ENCODE measurements around the gene BOLA1.
"Not testable (repeated sequence)": the region's sequence is repeated elsewhere in the genome, so short reads cannot be mapped to it uniquely, and the experiment has no call there.

Gene BOLA1

GRCh38 chr1:149899460-149900284 lies at the start of gene BOLA1:
Gene BOLA1, plus strand, starts transcription at chr1:149899568. Its CDS starts 492 bp downstream, at chr1:149900060.
- DNase-seq (ENCODE audit: low read depth), result peak; percentile 94

- DNase-seq (ENCODE audit: low read depth), result peak; percentile 24
These were observed 49.4 kb upstream of the BOLA1 start for GRCh38 chr1:149849947-149850360.

- DNase-seq (ENCODE audit: low read depth), result not testable (repeated sequence)
These were observed 48.5 kb upstream of the BOLA1 start for GRCh38 chr1:149850732-149851345.

GRCh38 chr1:149851585-149852213 lies 47.7 kb upstream of the BOLA1 start:
- not testable (repeated sequence) for DNase-seq (ENCODE audit: low read depth)

GRCh38 chr1:149852263-149852662 lies 47.1 kb upstream of the BOLA1 start:
- DNase-seq (ENCODE audit: low read depth), result not testable (repeated sequence)

- DNase-seq (ENCODE audit: low read depth), result not testable (repeated sequence)
These were observed 39.1 kb upstream of the BOLA1 start for GRCh38 chr1:149860271-149860670.

GRCh38 chr1:149860684-149861496 lies 38.5 kb upstream of the BOLA1 start:
- not testable (repeated sequence) for DNase-seq (ENCODE audit: low read depth)

- not testable (repeated sequence) for DNase-seq (ENCODE audit: low read depth)
These were observed 37.8 kb upstream of the BOLA1 start for GRCh38 chr1:149861497-149862054.

- not testable (repeated sequence) for DNase-seq (ENCODE audit: low read depth)
These were observed 32.5 kb upstream of the BOLA1 start for GRCh38 chr1:149866887-149867286.

GRCh38 chr1:149873060-149873459 lies 26.3 kb upstream of the BOLA1 start:
- not testable (repeated sequence) for DNase-seq (ENCODE audit: low read depth)

- no peak for DNase-seq (ENCODE audit: low read depth)
These were observed 22.0 kb upstream of the BOLA1 start for GRCh38 chr1:149877211-149877946.

- DNase-seq (ENCODE audit: low read depth), result no peak
These were observed 19.8 kb upstream of the BOLA1 start for GRCh38 chr1:149879556-149879955.

- DNase-seq (ENCODE audit: low read depth), result no peak
These were observed 17.5 kb upstream of the BOLA1 start for GRCh38 chr1:149881876-149882275.

GRCh38 chr1:149883598-149884247 lies 15.6 kb upstream of the BOLA1 start:
- no peak for DNase-seq (ENCODE audit: low read depth)

GRCh38 chr1:149884433-149885338 lies 14.7 kb upstream of the BOLA1 start:
- peak; percentile 26 for DNase-seq (ENCODE audit: low read depth)

GRCh38 chr1:149885339-149886120 lies 13.8 kb upstream of the BOLA1 start:
- peak; percentile 65 for DNase-seq (ENCODE audit: low read depth)

GRCh38 chr1:149886121-149886395 lies 13.3 kb upstream of the BOLA1 start:
- DNase-seq (ENCODE audit: low read depth), result peak; percentile 52

GRCh38 chr1:149886396-149887195 lies 12.8 kb upstream of the BOLA1 start:
- peak; percentile 99 for DNase-seq (ENCODE audit: low read depth)
